IPS-18a (cell line): ENCODE data around the gene THRA.

Experiments used
- H3K27ac ChIP-seq: one replicate; pipeline ENCODE4 v1.5.1; 2013; ENCODE audit warnings: low read length
- H3K27me3 ChIP-seq: one replicate; pipeline ENCODE4 v1.6.1; 2013; ENCODE audit warnings: mild to moderate bottlenecking, low read length; ENCODE audit not compliant: control insufficient read depth, insufficient read depth
- H3K36me3 ChIP-seq: one replicate; pipeline ENCODE4 v1.6.1; 2013; ENCODE audit warnings: low read depth, low read length; ENCODE audit not compliant: control insufficient read depth
- H3K4me1 ChIP-seq: one replicate; pipeline ENCODE4 v1.6.1; 2013; ENCODE audit warnings: low read depth, low read length; ENCODE audit not compliant: control insufficient read depth
- H3K4me3 ChIP-seq: one replicate; pipeline ENCODE4 v1.5.1; 2013; ENCODE audit warnings: low read length
- H3K9ac ChIP-seq: one replicate; pipeline ENCODE4 v1.6.1; 2013; ENCODE audit warnings: mild to moderate bottlenecking, low read length, moderate library complexity
- H3K9me3 ChIP-seq: one replicate; pipeline ENCODE4 v1.6.1; 2013; ENCODE audit warnings: low read depth, low read length; ENCODE audit not compliant: control insufficient read depth

Gene THRA

DNA sequence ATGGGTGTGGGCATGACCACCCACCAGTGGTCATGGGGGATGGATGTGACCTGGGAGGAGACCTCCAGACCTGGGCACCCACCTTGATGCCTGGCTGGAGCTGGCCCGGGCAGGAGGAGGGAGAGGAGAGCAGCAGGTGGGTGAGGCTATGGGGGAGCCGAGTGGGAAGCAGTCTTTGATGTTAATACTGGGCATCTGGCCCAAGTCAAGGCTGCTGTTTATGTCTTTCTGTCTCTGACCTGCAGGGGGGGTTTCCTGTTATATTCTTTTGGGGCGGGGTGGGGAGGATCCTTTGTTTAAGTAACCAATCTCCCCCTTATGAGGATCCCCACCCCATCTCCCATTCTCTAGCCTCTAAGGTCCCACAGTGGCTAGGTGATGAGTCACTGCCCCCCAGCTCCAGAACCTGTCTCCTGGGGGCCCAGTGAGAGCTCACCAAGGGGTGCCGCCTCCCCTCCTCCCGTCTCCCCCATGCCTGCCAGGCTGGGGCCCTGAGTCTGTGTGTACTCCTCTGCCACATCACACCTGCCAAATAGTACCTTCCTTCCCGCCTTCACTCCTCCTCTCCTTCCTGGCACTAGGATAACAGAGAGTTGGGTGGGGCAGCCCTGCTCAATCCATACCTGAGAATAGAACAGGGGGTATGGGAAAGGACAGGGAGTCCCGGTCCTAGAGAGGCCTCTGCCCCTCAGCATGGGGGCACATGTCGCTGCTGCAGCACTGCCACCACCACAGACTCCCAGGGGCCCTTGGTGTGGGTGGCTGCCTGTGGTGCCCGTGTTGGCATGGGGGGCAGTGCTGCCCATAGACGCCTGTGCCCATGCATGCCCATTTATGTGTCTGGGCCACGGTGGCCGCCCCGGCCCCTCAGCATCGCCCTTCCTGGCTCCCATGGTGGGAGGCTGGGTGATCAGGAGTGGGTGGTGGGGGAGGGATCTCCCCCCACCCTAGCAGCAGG, 7.3 kb downstream of the THRA start:
- H3K27ac ChIP-seq: no peak overlapping the region
- H3K4me3 ChIP-seq: peak overlapping the region; percentile 23
- H3K9me3 ChIP-seq: no peaks in the 10 kb centered on the region
- H3K4me1 ChIP-seq: peaks cover 47% of the 10 kb centered on the region
- H3K27me3 ChIP-seq: no peaks in the 10 kb centered on the region
- H3K36me3 ChIP-seq: no peaks in the 10 kb centered on the region
- H3K9ac ChIP-seq: no peak overlapping the region

DNA sequence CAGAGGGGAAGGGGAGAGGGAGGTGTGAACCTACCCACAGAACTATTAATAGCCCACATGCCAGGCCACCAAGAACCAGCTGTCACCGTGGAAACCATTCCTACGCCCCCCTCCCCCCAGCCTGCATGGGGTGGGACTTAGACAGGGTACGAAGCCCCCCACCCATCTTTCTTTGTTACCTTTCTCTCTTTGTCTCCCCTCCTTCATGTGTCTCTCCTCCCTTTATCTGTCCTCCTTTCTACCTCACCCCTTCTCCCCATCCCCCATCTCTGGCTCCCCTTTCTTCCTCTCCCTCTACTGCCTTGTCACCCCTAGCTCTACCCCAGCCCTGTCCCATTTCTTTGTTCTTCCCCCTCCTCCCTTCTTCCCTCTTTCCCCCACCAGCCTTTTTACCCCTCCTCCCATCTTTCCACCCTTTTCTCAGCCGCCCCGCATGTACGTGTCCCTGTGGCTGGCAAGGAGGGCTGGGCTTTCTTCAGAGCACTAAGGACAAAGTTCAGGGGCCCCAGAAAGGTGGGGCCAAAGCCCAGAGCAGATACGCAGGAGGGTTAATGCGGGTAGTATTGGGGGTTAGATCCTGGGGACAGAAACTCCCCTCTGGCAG, 8.0 kb downstream of the THRA start:
- H3K27me3 ChIP-seq: no peaks in the 10 kb centered on the region
- no peak overlapping the region for H3K4me3 ChIP-seq
- no peaks in the 10 kb centered on the region for H3K36me3 ChIP-seq
- no peak overlapping the region for H3K9ac ChIP-seq
- H3K4me1 ChIP-seq: peaks cover 46% of the 10 kb centered on the region
- H3K27ac ChIP-seq: no peak overlapping the region
- H3K9me3 ChIP-seq: no peaks in the 10 kb centered on the region

DNA sequence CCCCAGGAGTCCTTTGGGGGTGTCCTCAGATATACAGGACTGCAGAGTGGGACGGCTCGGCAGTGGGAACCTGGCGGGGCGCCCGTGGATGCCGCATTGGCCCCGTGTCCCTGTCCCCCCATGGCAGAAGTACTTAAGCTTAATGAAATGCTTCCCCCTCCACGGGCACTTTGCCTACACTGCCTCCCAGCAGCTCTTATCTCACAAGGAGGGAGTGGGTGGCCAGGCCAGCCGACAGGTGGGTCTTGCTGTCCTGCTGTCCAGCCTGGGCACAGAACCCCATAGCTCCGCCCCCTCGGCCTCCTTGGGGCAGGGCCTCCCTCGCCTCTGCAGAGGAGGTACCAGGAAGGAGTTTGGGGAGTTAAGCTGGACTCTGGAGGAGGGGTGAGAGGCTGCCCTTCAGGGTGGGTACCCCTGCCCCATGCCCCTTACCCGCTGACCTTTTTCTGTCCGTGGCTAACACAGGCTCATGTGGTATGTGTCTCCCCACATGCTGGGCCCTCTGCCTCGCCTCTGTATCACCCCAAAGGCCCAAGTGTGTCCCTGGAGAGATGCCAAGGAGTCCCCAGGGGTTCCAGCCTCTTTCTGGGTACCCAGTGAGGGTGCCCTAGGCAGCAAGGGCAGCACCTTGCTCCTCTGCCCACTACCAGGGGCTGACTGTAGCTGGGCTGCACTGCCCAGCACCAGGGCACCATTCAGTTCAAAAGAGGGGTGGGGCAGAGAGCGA, 8.7 kb downstream of the THRA start:
- Histone ChIP-seq H3K36me3 (no peaks in the 10 kb centered on the region), H3K4me3 (no peak overlapping the region), H3K4me1 (peaks cover 43% of the 10 kb centered on the region), H3K27ac (no peak overlapping the region), H3K9ac (no peak overlapping the region), H3K27me3 (no peaks in the 10 kb centered on the region), H3K9me3 (no peaks in the 10 kb centered on the region)

DNA sequence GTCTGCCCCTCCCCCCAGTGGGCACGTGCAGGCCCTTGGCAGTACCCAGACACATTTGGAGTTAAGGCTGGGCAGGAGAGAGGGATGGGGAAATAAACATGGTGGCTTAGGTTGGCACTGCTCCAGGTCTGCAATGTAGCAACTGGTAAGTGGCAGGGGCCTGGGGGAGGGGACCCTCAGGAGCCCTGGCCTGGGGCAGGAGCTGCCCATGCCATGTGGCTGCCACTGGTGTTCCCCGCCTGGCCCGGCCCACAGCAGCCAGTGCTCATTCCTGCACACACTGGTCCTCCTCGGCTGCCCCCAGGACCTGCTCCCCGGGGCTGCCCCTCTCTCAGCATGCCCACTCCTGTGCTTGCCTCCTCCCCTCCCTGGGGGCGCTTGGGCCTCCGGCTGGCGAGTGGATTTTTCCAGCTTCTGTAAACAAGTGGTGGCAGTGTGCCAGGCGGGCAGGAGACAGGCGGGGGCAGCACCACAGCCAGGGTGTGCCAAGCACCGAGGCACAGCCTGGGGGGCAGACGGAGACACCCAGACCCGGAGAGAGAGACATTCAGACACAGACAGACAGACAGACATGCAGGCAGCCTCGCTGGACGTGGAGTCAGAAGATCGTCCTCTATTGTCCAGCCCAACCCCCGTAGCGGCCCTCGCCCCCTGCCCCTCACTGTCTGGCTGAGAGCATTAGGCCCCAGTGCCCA, 9.4 kb downstream of the THRA start:
- no peaks in the 10 kb centered on the region for H3K36me3 ChIP-seq
- H3K27ac ChIP-seq: no peak overlapping the region
- H3K9ac ChIP-seq: no peak overlapping the region
- no peaks in the 10 kb centered on the region for H3K27me3 ChIP-seq
- no peak overlapping the region for H3K4me3 ChIP-seq
- no peaks in the 10 kb centered on the region for H3K9me3 ChIP-seq
- peaks cover 43% of the 10 kb centered on the region for H3K4me1 ChIP-seq

DNA sequence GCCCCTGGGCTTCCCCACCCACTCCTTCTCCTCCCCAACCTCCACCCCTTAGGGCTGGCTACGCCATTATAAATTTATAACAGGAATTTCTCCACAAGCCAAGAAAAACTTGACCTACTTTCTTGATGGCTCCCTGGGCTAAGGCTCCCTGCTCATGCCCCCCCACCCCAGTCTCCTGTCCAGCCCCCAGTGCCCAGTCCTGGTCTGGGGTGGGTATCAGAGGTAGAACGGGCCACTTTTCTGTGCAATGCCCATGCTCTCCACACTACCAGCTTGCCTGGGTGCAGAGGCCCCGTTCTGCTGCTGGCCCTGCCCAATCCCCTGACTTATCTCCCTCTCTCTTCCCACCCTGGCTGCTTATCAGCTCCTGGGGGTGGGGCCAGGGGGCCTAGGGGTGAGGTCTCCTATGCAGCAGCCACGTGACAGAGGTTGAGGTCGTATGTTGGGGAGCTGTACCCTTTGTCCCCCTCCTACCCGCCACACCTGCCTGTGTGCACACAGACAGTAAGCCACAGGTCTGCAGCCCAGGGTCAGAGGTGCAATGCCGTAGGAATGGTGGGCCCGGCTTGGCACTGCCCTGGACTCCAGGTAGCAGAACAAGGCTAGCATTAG, 10.1 kb downstream of the THRA start:
- H3K27ac ChIP-seq: no peak overlapping the region
- H3K27me3 ChIP-seq: no peaks in the 10 kb centered on the region
- no peak overlapping the region for H3K4me3 ChIP-seq
- no peak overlapping the region for H3K9ac ChIP-seq
- H3K9me3 ChIP-seq: no peaks in the 10 kb centered on the region
- no peaks in the 10 kb centered on the region for H3K36me3 ChIP-seq
- peaks cover 43% of the 10 kb centered on the region for H3K4me1 ChIP-seq

DNA sequence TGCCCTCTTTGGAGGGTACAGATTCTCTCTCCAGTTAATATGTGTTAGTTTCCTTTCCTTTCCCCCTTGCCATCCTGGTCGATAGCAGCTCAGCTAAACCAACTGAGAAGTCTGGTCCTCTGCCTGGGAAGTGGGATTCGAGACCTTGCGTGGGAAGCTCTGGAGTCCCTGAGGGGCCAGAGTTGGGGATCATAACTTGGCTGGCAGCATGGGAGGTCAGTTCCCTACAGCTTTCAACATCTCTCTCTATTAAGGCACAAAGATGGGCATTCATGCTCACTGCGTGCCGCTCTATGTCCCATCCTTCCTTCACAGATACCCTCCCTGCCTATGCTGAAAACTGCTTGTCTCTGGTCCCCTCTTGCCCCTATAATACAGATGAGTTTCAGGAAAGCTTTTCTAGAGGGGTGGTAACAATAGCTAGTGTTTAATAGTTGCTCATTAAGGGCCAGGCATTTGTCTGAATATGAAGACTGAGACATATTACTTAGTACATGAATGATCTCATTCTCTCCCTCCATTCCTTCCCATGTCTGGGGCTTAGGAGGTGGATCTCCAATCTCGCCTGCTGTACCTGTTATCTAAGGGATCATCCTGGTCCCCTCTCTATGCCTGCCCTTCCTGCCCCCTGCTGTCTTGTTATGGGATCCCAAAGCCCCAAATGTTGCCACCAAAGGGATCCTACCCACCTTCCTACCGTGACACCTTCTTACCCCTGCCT, 10.8 kb downstream of the THRA start:
- H3K27me3 ChIP-seq: no peaks in the 10 kb centered on the region
- H3K9me3 ChIP-seq: no peaks in the 10 kb centered on the region
- no peak overlapping the region for H3K4me3 ChIP-seq
- peaks cover 38% of the 10 kb centered on the region for H3K4me1 ChIP-seq
- H3K9ac ChIP-seq: no peak overlapping the region
- no peaks in the 10 kb centered on the region for H3K36me3 ChIP-seq
- H3K27ac ChIP-seq: no peak overlapping the region

DNA sequence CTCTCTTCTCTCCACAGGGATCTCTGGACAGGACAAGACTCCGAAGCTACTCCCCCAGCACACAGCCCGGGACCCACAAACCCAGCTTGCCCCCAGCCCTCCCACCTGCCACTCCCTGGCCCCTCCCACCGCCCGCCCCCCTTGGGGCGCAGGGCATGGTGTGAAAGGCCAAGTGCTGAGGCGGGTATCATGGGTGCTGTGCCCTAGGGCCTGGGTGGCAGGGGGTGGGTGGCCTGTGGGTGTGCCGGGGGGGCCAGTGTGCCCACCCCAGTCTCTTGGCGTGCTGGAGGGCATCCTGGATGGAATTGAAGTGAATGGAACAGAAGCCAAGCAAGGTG, 11.4 kb downstream of the THRA start:
- H3K36me3 ChIP-seq: no peaks in the 10 kb centered on the region
- no peak overlapping the region for H3K4me3 ChIP-seq
- H3K27me3 ChIP-seq: no peaks in the 10 kb centered on the region
- H3K9ac ChIP-seq: no peak overlapping the region
- no peaks in the 10 kb centered on the region for H3K9me3 ChIP-seq
- H3K27ac ChIP-seq: no peak overlapping the region
- H3K4me1 ChIP-seq: peaks cover 34% of the 10 kb centered on the region

DNA sequence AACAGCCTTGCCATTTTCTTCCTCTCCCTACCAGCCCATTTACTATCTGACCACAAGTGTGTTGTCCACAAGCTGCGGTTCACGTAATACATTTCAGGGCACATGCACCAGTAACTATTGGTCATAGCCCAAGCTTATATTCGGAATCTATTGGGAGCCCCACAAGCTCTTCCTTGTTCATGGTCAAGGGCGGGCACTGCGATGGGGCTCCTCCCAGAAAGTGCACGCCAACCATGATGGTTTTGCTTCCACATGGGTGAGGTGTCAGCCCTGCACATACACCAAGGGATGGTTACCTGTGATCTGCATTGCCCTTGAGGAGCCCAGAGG, 12.1 kb downstream of the THRA start:
- Histone ChIP-seq H3K4me3 (no peak overlapping the region), H3K9me3 (no peaks in the 10 kb centered on the region), H3K27me3 (no peaks in the 10 kb centered on the region), H3K27ac (peak overlapping the region; percentile 3), H3K9ac (no peak overlapping the region), H3K36me3 (no peaks in the 10 kb centered on the region), H3K4me1 (peaks cover 27% of the 10 kb centered on the region)

DNA sequence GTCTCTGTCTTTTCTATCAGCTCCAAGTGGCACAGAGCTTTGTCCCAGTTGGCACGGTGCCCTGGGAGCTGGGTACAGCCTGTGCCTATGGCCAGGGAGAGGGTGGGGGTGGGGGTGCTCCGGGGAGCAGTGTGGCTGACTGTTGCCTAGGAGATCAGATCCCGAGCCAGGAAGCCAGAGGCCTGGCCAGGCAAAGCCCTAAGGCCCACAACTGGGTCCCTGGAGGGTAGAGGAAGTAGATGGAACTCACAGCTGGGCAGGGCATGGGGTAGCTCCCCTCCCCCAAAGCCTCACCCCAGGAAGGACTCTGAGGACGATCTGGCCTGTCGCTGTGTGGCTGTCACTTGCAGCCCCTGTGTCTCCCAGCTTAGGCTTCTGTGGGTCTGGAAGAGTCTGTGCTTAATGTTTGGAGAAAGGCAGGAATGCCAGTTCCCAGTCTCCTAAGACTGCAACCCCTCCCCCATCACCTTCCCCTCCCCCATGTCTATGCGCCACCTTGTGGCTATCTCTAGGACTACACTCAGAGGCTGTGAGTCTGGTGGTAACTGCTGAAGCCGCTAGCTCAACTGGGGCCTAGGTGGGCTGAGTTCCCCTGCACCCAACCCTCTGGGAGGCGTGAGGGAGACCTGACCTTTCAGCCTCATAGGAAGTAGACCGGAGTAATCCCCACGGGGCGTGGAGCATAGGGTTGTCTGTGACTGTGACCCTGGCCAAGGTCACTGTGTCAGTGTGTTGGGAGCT, 12.6 kb downstream of the THRA start:
- Histone ChIP-seq H3K4me3 (no peak overlapping the region), H3K27me3 (no peaks in the 10 kb centered on the region), H3K4me1 (peaks cover 22% of the 10 kb centered on the region), H3K27ac (peak overlapping the region; percentile 3), H3K9me3 (no peaks in the 10 kb centered on the region), H3K36me3 (no peaks in the 10 kb centered on the region), H3K9ac (no peak overlapping the region)

DNA sequence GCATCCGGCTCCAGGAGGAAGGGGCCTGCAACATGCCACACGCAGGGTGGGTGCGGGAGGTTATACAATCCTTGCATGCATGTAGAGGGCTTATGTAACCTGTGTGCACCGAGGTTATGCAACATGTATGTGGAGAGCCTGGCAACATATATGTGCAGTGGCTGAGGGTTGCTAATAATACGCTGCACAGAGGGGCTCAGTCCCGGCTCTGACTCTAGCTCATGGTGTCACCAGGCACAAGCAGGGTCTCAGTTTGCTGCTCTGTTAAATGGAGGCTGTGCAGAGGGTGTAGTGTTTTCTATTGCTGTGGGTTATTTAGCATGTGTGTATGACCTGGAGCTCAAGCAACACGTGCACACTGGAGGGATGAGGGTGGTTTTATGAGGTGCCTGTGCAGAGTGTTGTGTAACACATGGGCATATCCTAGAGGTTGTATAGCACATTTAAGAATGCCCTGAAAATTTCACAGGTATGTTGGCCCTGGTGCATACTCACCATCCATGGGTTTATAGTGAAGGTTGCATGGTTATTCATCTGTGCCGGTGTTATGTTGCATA, 13.3 kb downstream of the THRA start:
- Histone ChIP-seq H3K4me3 (no peak overlapping the region), H3K9ac (no peak overlapping the region), H3K36me3 (no peaks in the 10 kb centered on the region), H3K9me3 (no peaks in the 10 kb centered on the region), H3K27ac (no peak overlapping the region), H3K27me3 (no peaks in the 10 kb centered on the region), H3K4me1 (peaks cover 15% of the 10 kb centered on the region)
